Measurements from ENCODE around the gene CAPZB. TPM values are rescaled to one million over a fixed set of nuclear protein-coding genes. Genes with fewer than 3 reads are reported as not detected.

Gene CAPZB
- total and polyA plus RNA-seq, 2 of the 4 experiments (the other 2 are of a cell fraction) = 216 to 304 TPM

DNA sequence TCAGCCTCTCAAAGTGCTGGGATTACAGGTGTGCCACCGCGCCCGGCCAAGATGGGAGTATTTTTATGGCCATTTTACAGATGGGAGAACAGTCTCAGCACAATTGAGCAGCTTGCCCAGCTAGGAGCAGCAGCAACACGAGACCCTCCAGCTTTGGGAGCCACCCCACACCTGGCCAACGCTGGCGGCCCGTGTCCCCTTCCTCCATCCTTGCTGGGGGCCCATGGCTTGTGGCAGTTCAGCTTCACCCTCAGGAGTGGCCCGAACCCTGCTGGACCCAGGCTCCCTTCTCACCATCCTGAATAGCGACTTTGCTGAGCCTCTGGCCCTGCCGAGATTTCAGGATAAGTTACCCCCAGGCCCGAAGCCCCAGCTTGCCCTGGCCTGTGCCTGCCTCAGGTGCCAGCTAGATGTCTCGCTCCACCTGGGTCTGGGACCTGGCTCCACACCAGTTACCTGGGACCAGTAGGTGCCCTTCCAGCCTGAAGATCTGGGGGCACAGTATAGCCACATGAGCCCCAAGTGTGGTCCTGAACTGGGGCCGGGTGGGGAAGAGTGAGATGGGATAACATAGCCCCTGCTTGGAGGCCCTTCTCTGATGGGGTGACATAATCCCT, 154.0 kb downstream of the CAPZB start:
- Histone ChIP-seq H3K56ac (ENCODE audit: extremely low read depth, insufficient read depth, low read length) (no peak overlapping the region; the same call in 1 of the 2 replicates), H3K27ac (ENCODE audit: insufficient read depth, low read length) (no peak overlapping the region), H3K14ac (replicated peaks; ENCODE audit: low read depth, low read length) (no peak overlapping the region), H3K9me3 (ENCODE audit: control insufficient read depth, insufficient read depth, low read length) (no peaks in the 10 kb centered on the region), H2BK120ac (ENCODE audit: low read depth, low read length) (no peak overlapping the region), H2AK9ac (replicated peaks; ENCODE audit: low read depth, low read length, poor library complexity) (no peak overlapping the region), H3K4me1 (ENCODE audit: control insufficient read depth, insufficient read depth, low read length) (no peaks in the 10 kb centered on the region), H2AK5ac (ENCODE audit: low read depth, low read length) (no peak overlapping the region), H3K9me1 (ENCODE audit: insufficient read depth, low read length) (peaks cover 9% of the 10 kb centered on the region; the same call in 1 of the 2 replicates), H2AFZ (replicated peaks; ENCODE audit: low read length, poor library complexity) (no peak overlapping the region), H4K5ac (ENCODE audit: low read depth, low read length) (no peak overlapping the region), H3K9ac (ENCODE audit: low read depth, low read length) (no peak overlapping the region), H3K18ac (ENCODE audit: low read depth, low read length) (no peak overlapping the region), H2BK5ac (ENCODE audit: low read depth, low read length, poor library complexity, severe bottlenecking) (no peak overlapping the region), H4K20me1 (ENCODE audit: insufficient read depth, low read length) (peaks cover 5% of the 10 kb centered on the region), H3K79me1 (ENCODE audit: low read depth in 1 of 2, low read length in 2 of 2) (0 out of 4 replicates have a peak, but pooled peaks cover 0 to 3% of the 10 kb centered on the region in 2 experiments), H3K4ac (ENCODE audit: low read depth, low read length) (no peak overlapping the region), H3K4me3 (ENCODE audit: insufficient read depth, low read depth, low read length) (no peak overlapping the region), H4K8ac (ENCODE audit: low read depth in 2 of 2, low read length in 2 of 2) (no peak overlapping the region), H2BK20ac (ENCODE audit: low read depth, low read length) (no peak overlapping the region), H3K27me3 (ENCODE audit: control insufficient read depth, insufficient read depth, low read length) (no peaks in the 10 kb centered on the region), H2BK15ac (ENCODE audit: low read depth, low read length) (no peak overlapping the region), H4K91ac (ENCODE audit: insufficient read depth, low read depth, low read length) (no peak overlapping the region), H3K23ac (ENCODE audit: low read depth, low read length) (no peak overlapping the region), H3K4me2 (ENCODE audit: low read depth, low read length) (no peak overlapping the region), H3K36me3 (ENCODE audit: control insufficient read depth, insufficient read depth, low read length) (peaks cover 29% of the 10 kb centered on the region)
- dilution Hi-C loops (cut with HindIII; ENCODE audit: low sequenced_read_pairs, unreplicated experiment) (no loop called here), intact Hi-C loops (cut with micrococcal nuclease) (no loop called here), in situ Hi-C loops (cut with MboI; ENCODE audit: low sequenced_read_pairs) (no loop called here)
- CTCF ChIA-PET = no interaction called here
- BruUV-seq (replicated peaks) = no TSS peak
- 90% methylated on average over 10 of the region's 13 CpGs; no CpG with 5 or more reads in 1 of the 2 experiments for whole genome bisulfite sequencing, 2 experiments (ENCODE audit: extremely low coverage in 2 of 2, insufficient read length in 1 of 2)
- POLR2A ChIA-PET (ENCODE audit: unreplicated experiment) = no interaction called here
- TF ChIP-seq, protein P1, sequence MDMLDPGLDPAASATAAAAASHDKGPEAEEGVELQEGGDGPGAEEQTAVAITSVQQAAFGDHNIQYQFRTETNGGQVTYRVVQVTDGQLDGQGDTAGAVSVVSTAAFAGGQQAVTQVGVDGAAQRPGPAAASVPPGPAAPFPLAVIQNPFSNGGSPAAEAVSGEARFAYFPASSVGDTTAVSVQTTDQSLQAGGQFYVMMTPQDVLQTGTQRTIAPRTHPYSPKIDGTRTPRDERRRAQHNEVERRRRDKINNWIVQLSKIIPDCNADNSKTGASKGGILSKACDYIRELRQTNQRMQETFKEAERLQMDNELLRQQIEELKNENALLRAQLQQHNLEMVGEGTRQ (IDR thresholded peaks at IDR 0.05; ENCODE audit: low read depth, low read length) = no peak
- TF ChIP-seq RFX5 (IDR thresholded peaks at IDR 0.05; ENCODE audit: low read depth, low read length) = no peak
- no peak for TF ChIP-seq BHLHE40 (IDR thresholded peaks at IDR 0.05; ENCODE audit: low read depth, low read length)
- TF ChIP-seq, protein P2, sequence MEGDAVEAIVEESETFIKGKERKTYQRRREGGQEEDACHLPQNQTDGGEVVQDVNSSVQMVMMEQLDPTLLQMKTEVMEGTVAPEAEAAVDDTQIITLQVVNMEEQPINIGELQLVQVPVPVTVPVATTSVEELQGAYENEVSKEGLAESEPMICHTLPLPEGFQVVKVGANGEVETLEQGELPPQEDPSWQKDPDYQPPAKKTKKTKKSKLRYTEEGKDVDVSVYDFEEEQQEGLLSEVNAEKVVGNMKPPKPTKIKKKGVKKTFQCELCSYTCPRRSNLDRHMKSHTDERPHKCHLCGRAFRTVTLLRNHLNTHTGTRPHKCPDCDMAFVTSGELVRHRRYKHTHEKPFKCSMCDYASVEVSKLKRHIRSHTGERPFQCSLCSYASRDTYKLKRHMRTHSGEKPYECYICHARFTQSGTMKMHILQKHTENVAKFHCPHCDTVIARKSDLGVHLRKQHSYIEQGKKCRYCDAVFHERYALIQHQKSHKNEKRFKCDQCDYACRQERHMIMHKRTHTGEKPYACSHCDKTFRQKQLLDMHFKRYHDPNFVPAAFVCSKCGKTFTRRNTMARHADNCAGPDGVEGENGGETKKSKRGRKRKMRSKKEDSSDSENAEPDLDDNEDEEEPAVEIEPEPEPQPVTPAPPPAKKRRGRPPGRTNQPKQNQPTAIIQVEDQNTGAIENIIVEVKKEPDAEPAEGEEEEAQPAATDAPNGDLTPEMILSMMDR (conservative IDR thresholded peaks at IDR 0.05; ENCODE audit: low read depth, low read length) = no peak
- TF ChIP-seq MAFK (IDR thresholded peaks at IDR 0.05; ENCODE audit: low read depth, low read length) = no peak
- no peak for TF ChIP-seq POLR2A (IDR thresholded peaks at IDR 0.05; ENCODE audit: low read depth, low read length)
- no peak for TF ChIP-seq CHD1 (IDR thresholded peaks at IDR 0.05; ENCODE audit: low read depth, low read length)
- TF ChIP-seq RAD21 (IDR thresholded peaks at IDR 0.05; ENCODE audit: low read length) = no peak
- DNase-seq = no peak
- ATAC-seq (ENCODE audit: low read depth) = no peak
